Adrenal gland (tissue), 12 donors: ENCODE measurements around the gene MRPS7. TPM values are rescaled to one million over a fixed set of nuclear protein-coding genes. Genes with fewer than 3 reads are reported as not detected.
"Not testable (repeated sequence)": the region's sequence is repeated elsewhere in the genome, so short reads cannot be mapped to it uniquely, and the experiment has no call there.

ENCODE experiments used
- DNase-seq, 7 donors: peaks; one replicate each; pipeline ENCODE4 v3.0.0-alpha.2; 2019 to 2020
- H3K27ac ChIP-seq, 5 donors: fragments of 200-600 bp; sonication (generic) in 4 of 5; 1 replicate in 3 of 5; 2 replicates in 2 of 5; pipeline versions ENCODE4 v1.5.1 to v1.8.0; 2016 to 2020; ENCODE audit warnings: mild to moderate bottlenecking in 1 of 5
- H3K27me3 ChIP-seq: fragments of 200-600 bp; 2 replicates; pipeline ENCODE4 v1.8.0; 2021
- H3K36me3 ChIP-seq, 2 donors: fragments of 200-600 bp; replicated peaks in 1 of 2; 1 replicate in 1 of 2; 2 replicates in 1 of 2; pipeline versions ENCODE4 v1.5.1 to v1.8.0; 2018 to 2022
- H3K4me1 ChIP-seq, 2 donors: fragments of 200-600 bp; replicated peaks in 1 of 2; 1 replicate in 1 of 2; 2 replicates in 1 of 2; pipeline versions ENCODE4 v1.5.1 to v1.8.0; 2018 to 2021
- H3K4me3 ChIP-seq, 4 donors: fragments of 200-600 bp; sonication (generic) in 3 of 4; one replicate each; pipeline ENCODE4 v1.5.1; 2016 to 2018
- H3K9me3 ChIP-seq, 3 donors: fragments of 200-600 bp; sonication (generic) in 1 of 3; replicated peaks in 1 of 3; 1 replicate in 2 of 3; 2 replicates in 1 of 3; pipeline versions ENCODE4 v1.5.1 to v1.8.0; 2016 to 2021
- CTCF ChIP-seq, 6 experiments: fragments of 450-650 bp in 4 of 6; fragments of 200-600 bp in 2 of 6; sonication (generic) in 1 of 6; IDR thresholded peaks; 1 replicate in 5 of 6; 2 replicates in 1 of 6; pipeline versions ENCODE4 v1.5.1 to v1.8.0; 2016 to 2021; ENCODE audit warnings: antibody characterized with exemption in 6 of 6, mild to moderate bottlenecking in 2 of 6, moderate library complexity in 1 of 6
- POLR2A ChIP-seq, 2 donors: fragments of 450-650 bp; IDR thresholded peaks; one replicate each; pipeline ENCODE4 v1.6.1; 2017; ENCODE audit warnings: antibody characterized with exemption in 2 of 2, mild to moderate bottlenecking in 2 of 2, moderate library complexity in 1 of 2
- WGBS, 4 donors: extraction: QIAGEN DNeasy Blood & Tissue Kit in 2 of 4; methylation state at CpG; one replicate each; pipeline versions ENCODE4 v1.1.5 to v1.1.7; 2013 to 2017; 5-methylcytosine and 5-hydroxymethylcytosine counted together
- intact Hi-C, 2 donors: fragments of 100-400 bp; cut with DNase I; formaldehyde crosslinking; loops; one replicate each; pipeline versions ENCODE4 v1.14.1 to v1.15.0; 2022 to 2023
- polyA plus RNA-seq, 3 donors: library from polyadenylated mRNA; stranded (reverse); fragments of 200-250 nt in 2 of 3; fragments of 350-450 nt in 1 of 3; fragmentation: Illumina TruSeq in 1 of 3; extraction: RNeasy Lipid Tissue Mini Kit (QIAGEN cat#74804) in 1 of 3; gene quantifications; one replicate each; pipeline ENCODE4 v1.2.3, GENCODE V29; 2013 to 2014
- total RNA-seq, 9 donors: library from RNA; depleted of rRNA in 4 of 9; stranded (reverse); fragments of >200 nt in 4 of 9; fragments of 120-200 nt in 1 of 9; fragmentation: NEBNext Ultra II Directional in 1 of 9; extraction: Animal tissue kit (Norgen Biotek cat#: 25700) in 1 of 9; gene quantifications; one replicate each; pipeline versions ENCODE4 v1.1.0 to v1.2.4, GENCODE V29; 2013 to 2023
- donor health status: healthy with polysubstance abuse.
- donor health status: Bipolar disorder and iron deficiency.
- donor health status: DM: yes; HTN: yes; CAD: no.
- donor health status: DM: no; HTN: no; CAD: no.
- donor health status: DM: no; HTN: no; CAD: no.
- donor health status: DM: yes; HTN: yes; CAD: no.

Gene MRPS7
- total and polyA plus RNA-seq, 12 donors: 47.7 to 127 (median 75.0) TPM

GRCh38 chr17:75249564-75249963, 12.1 kb upstream of the MRPS7 start:
- 71 to 78% (median 74%) methylated on average over 4 of the region's 4 CpGs for WGBS, 4 donors
- peaks cover 0 to 13% of the 10 kb centered on the region in 2 donors for H3K4me1 ChIP-seq
- TF ChIP-seq CTCF (IDR thresholded peaks at IDR 0.05): no peak
- no peak for TF ChIP-seq POLR2A (IDR thresholded peaks at IDR 0.05)
- peaks cover 0 to 17% of the 10 kb centered on the region in 2 donors for H3K36me3 ChIP-seq
- H3K27me3 ChIP-seq: no peaks in the 10 kb centered on the region
- intact Hi-C loops: no loop called here
- peak overlapping the region in 2 of 5 donors; percentile 52 to 62 for H3K27ac ChIP-seq
- H3K4me3 ChIP-seq: no peak overlapping the region
- no peaks in the 10 kb centered on the region for H3K9me3 ChIP-seq
- no peak for DNase-seq

- peaks cover 0 to 13% of the 10 kb centered on the region in 2 donors for H3K36me3 ChIP-seq
- 34 to 59% (median 42%) methylated on average over 11 of the region's 11 CpGs for WGBS, 4 donors
- intact Hi-C loops: no loop called here
- no peak overlapping the region for H3K4me3 ChIP-seq
- H3K27me3 ChIP-seq: no peaks in the 10 kb centered on the region
- peaks cover 0 to 13% of the 10 kb centered on the region in 2 donors for H3K4me1 ChIP-seq
- DNase-seq: peak in 2 of 7 donors; percentile 22 to 44
- peak overlapping the region in 2 of 5 donors; percentile 52 to 62 for H3K27ac ChIP-seq
- no peak for TF ChIP-seq POLR2A (IDR thresholded peaks at IDR 0.05)
- TF ChIP-seq CTCF (IDR thresholded peaks at IDR 0.05): no peak
- H3K9me3 ChIP-seq: no peaks in the 10 kb centered on the region
These were observed 11.6 kb upstream of the MRPS7 start for GRCh38 chr17:75250009-75250471.

GRCh38 chr17:75252039-75252816, 9.5 kb upstream of the MRPS7 start:
- H3K36me3 ChIP-seq: no peaks in the 10 kb centered on the region
- intact Hi-C loops: no loop called here
- H3K27ac ChIP-seq: no peak overlapping the region
- no peak for DNase-seq
- TF ChIP-seq POLR2A (IDR thresholded peaks at IDR 0.05): no peak
- TF ChIP-seq CTCF (IDR thresholded peaks at IDR 0.05): no peak
- H3K27me3 ChIP-seq: no peaks in the 10 kb centered on the region
- WGBS, 4 donors: 90 to 92% (median 91%) methylated on average over 8 of the region's 8 CpGs
- peaks cover 0 to 13% of the 10 kb centered on the region in 2 donors for H3K4me1 ChIP-seq
- no peaks in the 10 kb centered on the region for H3K9me3 ChIP-seq
- no peak overlapping the region for H3K4me3 ChIP-seq

- H3K36me3 ChIP-seq, DNase-seq, H3K27ac ChIP-seq, H3K9me3 ChIP-seq, H3K4me3 ChIP-seq, intact Hi-C loops, H3K27me3 ChIP-seq: not testable (repeated sequence)
- WGBS, 4 donors: 59 to 72% (median 69%) methylated on average over 10 to 11 of the region's 11 CpGs
- peaks cover 9 to 19% of the 10 kb centered on the region in 2 donors for H3K4me1 ChIP-seq
These were observed 5.6 kb upstream of the MRPS7 start for GRCh38 chr17:75255954-75256698.

- H3K9me3 ChIP-seq, H3K27me3 ChIP-seq, H3K36me3 ChIP-seq, intact Hi-C loops, H3K27ac ChIP-seq, H3K4me3 ChIP-seq, DNase-seq: not testable (repeated sequence)
- H3K4me1 ChIP-seq: peaks cover 9 to 18% of the 10 kb centered on the region in 2 donors
- 57 to 71% (median 58%) methylated on average over 2 of the region's 2 CpGs for WGBS, 4 donors
These were observed 4.5 kb upstream of the MRPS7 start for GRCh38 chr17:75257228-75257627.
